Esophagus muscularis mucosa (tissue), 4 donors: ENCODE results near the gene SEC16A. TPM values are rescaled to one million over a fixed set of nuclear protein-coding genes. Genes with fewer than 3 reads are reported as not detected.

Experiments used
- DNase-seq: peaks from one replicate; pipeline ENCODE4 v3.0.0-alpha.2; 2017; ENCODE audit errors: extremely low spot score
- H3K27ac ChIP-seq, 4 donors: fragments of 200-600 bp; sonication (generic); replicated peaks in 1 of 4; 1 replicate in 3 of 4; 2 replicates in 1 of 4; pipeline ENCODE4 v1.5.1; 2016 to 2019; ENCODE audit warnings: mild to moderate bottlenecking in 1 of 4
- H3K27me3 ChIP-seq, 4 donors: fragments of 200-600 bp; sonication (generic); one replicate each; pipeline versions ENCODE4 v1.5.1 to v1.6.0; 2016 to 2019
- H3K36me3 ChIP-seq, 4 donors: fragments of 200-600 bp; sonication (generic); one replicate each; pipeline ENCODE4 v1.5.1; 2016 to 2019
- H3K4me1 ChIP-seq, 4 donors: fragments of 200-600 bp; sonication (generic); one replicate each; pipeline ENCODE4 v1.5.1; 2016 to 2019
- H3K4me3 ChIP-seq, 4 donors: fragments of 200-600 bp; sonication (generic); 1 replicate in 2 of 4; 2 replicates in 2 of 4; pipeline ENCODE4 v1.5.1; 2016 to 2019; ENCODE audit warnings: mild to moderate bottlenecking in 4 of 4, moderate library complexity in 1 of 4
- H3K9me3 ChIP-seq, 4 donors: fragments of 200-600 bp; sonication (generic); 1 replicate in 3 of 4; 2 replicates in 1 of 4; pipeline ENCODE4 v1.5.1; 2016 to 2019
- EP300 ChIP-seq: sonication (generic); formaldehyde crosslinking; IDR thresholded peaks from one replicate; pipeline ENCODE4 v1.6.1; 2017; ENCODE audit warnings: antibody characterized with exemption
- POLR2A ChIP-seq: fragments of 450-650 bp; IDR thresholded peaks from one replicate; pipeline ENCODE4 v1.6.1; 2017; ENCODE audit warnings: antibody characterized with exemption, moderate library complexity, mild to moderate bottlenecking, low read depth
- POLR2AphosphoS5 ChIP-seq, 2 donors: sonication (generic); formaldehyde crosslinking; IDR thresholded peaks; one replicate each; pipeline ENCODE4 v1.6.1; 2017; ENCODE audit warnings: antibody characterized with exemption in 2 of 2
- WGBS: methylation state at CpG from one replicate; pipeline ENCODE4 v1.1.5; 2018; 5-methylcytosine and 5-hydroxymethylcytosine counted together
- intact Hi-C: fragments of 100-400 bp; cut with DNase I; formaldehyde crosslinking; loops from one replicate; pipeline ENCODE4 v1.15.1; 2023
- total RNA-seq, 4 donors: library from RNA; depleted of rRNA; stranded (reverse); fragments of >200 nt; gene quantifications; one replicate each; pipeline versions ENCODE4 v1.1.0 to v1.2.1, GENCODE V29; 2016
- TF ChIP-seq, protein P1 (sequence below), 3 experiments: fragments of 200-600 bp in 2 of 3; fragments of 450-650 bp in 1 of 3; sonication (generic) in 2 of 3; IDR thresholded peaks; one replicate each; pipeline ENCODE4 v1.5.1; 2017 to 2019; ENCODE audit warnings: antibody characterized with exemption in 3 of 3, mild to moderate bottlenecking in 2 of 3, moderate library complexity in 1 of 3

Gene SEC16A
- total RNA-seq, 4 donors from 2014 or later = 43.2 to 62.3 (median 51.3) TPM

DNA sequence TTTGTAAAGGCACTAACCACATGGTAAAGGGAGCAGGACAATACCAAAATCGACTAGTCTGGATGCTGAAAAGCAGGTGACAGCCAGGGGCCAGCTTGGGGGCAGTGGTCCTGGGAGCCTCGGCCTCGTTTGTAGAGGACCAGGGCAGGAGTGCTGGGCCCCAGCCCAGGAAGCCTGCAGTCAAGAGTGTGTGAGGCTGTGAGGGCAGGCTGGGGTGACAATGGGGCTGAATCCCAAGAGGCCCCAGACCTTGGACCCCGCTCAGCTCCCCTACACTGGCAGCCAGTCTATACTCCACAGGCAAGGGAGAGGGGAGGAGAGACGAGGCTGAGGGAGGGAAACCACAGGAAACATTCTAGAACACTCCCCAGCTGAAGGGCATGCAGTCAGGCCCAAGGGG is 40.6 kb downstream of the SEC16A start:
- Histone ChIP-seq H3K4me1 (peaks cover 22 to 31% (median 27%) of the 10 kb centered on the region in 4 donors), H3K27me3 (no peaks in the 10 kb centered on the region), H3K36me3 (peaks cover 51 to 69% (median 68%) of the 10 kb centered on the region in 4 donors), H3K4me3 (no peak overlapping the region), H3K9me3 (no peaks in the 10 kb centered on the region), H3K27ac (no peak overlapping the region)
- 91% methylated on average over 5 of the region's 5 CpGs for WGBS
- DNase-seq = no peak
- intact Hi-C loops = no loop called here
- TF ChIP-seq EP300 (no peak), POLR2A (no peak), POLR2AphosphoS5 (IDR thresholded peaks at IDR 0.05) (no peak)
- TF ChIP-seq, protein P1, sequence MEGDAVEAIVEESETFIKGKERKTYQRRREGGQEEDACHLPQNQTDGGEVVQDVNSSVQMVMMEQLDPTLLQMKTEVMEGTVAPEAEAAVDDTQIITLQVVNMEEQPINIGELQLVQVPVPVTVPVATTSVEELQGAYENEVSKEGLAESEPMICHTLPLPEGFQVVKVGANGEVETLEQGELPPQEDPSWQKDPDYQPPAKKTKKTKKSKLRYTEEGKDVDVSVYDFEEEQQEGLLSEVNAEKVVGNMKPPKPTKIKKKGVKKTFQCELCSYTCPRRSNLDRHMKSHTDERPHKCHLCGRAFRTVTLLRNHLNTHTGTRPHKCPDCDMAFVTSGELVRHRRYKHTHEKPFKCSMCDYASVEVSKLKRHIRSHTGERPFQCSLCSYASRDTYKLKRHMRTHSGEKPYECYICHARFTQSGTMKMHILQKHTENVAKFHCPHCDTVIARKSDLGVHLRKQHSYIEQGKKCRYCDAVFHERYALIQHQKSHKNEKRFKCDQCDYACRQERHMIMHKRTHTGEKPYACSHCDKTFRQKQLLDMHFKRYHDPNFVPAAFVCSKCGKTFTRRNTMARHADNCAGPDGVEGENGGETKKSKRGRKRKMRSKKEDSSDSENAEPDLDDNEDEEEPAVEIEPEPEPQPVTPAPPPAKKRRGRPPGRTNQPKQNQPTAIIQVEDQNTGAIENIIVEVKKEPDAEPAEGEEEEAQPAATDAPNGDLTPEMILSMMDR (IDR thresholded peaks at IDR 0.05) = no peak

DNA sequence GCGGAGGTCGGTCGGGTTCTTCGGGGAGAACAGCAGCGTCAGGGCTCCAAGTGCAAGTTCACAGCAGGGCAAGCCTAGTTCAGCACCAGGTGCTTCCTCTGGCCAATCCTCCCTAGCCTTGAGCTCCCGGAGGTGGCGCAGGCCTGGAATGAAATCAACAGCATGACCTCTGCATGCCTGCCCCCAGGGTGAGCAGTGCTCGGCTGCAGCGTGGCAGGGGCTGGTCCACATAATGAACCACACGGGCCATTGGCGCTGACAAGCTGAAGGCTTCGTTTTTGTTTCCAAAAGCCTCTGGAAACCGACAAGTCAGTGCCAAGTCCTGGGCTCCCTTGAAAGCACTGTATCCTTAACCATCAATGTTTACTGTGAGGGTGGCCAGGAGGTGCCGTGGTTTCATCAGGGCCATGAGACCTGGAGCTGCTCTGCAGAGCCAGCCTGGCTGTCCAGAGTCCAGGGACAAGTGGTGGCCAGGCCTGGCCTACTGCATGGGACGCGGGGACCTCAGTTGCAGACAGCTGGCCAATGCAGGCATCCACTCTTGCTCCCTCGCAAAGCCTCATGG is 41.1 kb downstream of the SEC16A start:
- intact Hi-C loops = no loop called here
- H3K4me1 ChIP-seq = peaks cover 27 to 36% (median 32%) of the 10 kb centered on the region in 4 donors
- H3K27ac ChIP-seq = no peak overlapping the region
- no peak overlapping the region for H3K4me3 ChIP-seq
- no peaks in the 10 kb centered on the region for H3K27me3 ChIP-seq
- TF ChIP-seq POLR2AphosphoS5 (IDR thresholded peaks at IDR 0.05) = no peak
- no peak for TF ChIP-seq POLR2A
- TF ChIP-seq, protein P1 (IDR thresholded peaks at IDR 0.05) = no peak
- no peak for TF ChIP-seq EP300
- H3K9me3 ChIP-seq = no peaks in the 10 kb centered on the region
- H3K36me3 ChIP-seq = peaks cover 46 to 68% (median 64%) of the 10 kb centered on the region in 4 donors
- no peak for DNase-seq
- WGBS = 85% methylated on average over 15 of the region's 17 CpGs

DNA sequence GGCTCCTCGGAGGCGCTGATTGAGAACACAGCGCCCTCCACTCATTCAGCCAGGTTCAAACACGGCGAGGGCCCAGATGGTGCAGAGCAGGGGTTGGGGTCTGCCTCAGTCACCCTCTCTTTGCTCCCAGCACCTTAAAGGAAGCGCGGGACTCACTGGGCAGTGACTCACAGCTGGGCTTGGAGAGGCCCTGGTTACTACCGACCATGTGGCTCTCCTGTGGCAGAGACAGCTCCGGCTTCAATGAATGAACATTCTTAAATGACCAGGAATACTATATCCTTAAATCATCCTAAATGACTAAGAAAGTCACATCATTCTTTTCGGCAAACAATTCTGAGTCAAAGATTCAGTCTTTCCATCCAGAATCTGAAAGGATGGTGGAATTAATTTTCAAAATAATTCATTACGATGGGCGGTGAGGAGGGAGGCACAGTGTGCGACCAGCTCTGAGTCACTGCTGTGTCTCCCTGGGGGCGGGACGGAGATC is 41.6 kb downstream of the SEC16A start:
- no peak overlapping the region for H3K4me3 ChIP-seq
- WGBS = 91% methylated on average over 11 of the region's 15 CpGs
- H3K9me3 ChIP-seq = no peaks in the 10 kb centered on the region
- peak overlapping the region in 1 of 4 donors; percentile 86 for H3K27ac ChIP-seq
- TF ChIP-seq EP300 (no peak), POLR2A (no peak), POLR2AphosphoS5 (IDR thresholded peaks at IDR 0.05) (no peak)
- TF ChIP-seq, protein P1 (IDR thresholded peaks at IDR 0.05) = no peak
- DNase-seq = no peak
- no peaks in the 10 kb centered on the region for H3K27me3 ChIP-seq
- peaks cover 33 to 41% (median 38%) of the 10 kb centered on the region in 4 donors for H3K4me1 ChIP-seq
- peaks cover 40 to 68% (median 63%) of the 10 kb centered on the region in 4 donors for H3K36me3 ChIP-seq
- intact Hi-C loops = no loop called here

DNA sequence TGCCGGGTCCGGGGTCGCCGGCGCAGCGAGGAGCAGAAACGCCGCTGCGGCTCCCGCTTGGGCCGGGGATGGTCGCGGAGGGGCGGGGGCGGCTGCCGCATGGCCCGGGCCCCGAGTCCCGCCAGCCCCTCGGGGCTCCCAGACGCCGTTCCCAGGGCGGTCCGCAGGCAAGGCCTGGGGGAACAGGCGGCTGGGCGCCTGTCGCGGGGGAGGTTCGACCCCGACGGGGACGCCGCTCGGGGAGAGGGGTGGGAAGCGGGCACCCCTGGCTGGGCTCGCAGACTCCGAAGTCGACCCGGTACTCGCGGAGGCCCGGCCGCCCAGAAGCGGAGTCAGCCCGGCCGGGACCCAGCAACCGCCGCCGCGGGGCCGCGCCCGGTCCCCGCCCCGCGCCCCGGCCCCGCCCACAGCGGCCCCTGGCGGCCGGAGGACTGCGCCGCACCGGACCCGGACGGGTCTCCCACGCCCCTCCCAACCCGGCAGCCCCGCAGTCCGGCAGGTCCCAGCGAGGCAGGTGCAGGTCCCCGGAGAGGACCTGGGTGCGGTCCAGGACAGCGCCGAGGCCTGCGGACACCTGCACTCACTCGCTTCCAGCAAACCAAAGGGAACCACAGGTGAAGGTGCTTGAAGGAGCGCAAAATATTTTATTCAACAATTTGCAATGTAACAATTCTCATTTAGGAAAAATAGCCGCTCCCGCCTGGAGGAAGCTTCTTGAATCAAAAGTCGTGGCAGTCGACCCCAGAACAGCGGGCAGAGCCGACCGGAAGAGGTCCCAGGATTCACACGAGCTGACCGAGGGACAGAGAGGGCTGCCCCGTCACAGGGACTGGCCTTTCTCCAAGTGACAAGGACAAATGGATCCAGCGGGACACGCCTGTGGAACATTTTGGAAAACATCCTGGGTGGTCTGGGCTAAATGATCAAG is 43.1 kb downstream of the SEC16A start, which contains the start of gene INPP5E:
Gene INPP5E, minus strand, starts transcription at position 365 of the 928 bp plus-strand sequence. CDS start 426 bp downstream, outside the sequence.
- no peaks in the 10 kb centered on the region for H3K27me3 ChIP-seq
- WGBS = 7% methylated on average over 13 of the region's 90 CpGs
- H3K27ac ChIP-seq = peak within 1 kb of the TSS; percentile 80 to 86 (median 80)
- peaks cover 33 to 54% (median 41%) of the 10 kb centered on the region in 4 donors for H3K4me1 ChIP-seq
- no peak for DNase-seq
- no peaks in the 10 kb centered on the region for H3K9me3 ChIP-seq
- H3K36me3 ChIP-seq = peaks cover 28 to 68% (median 57%) of the 10 kb centered on the region in 4 donors
- TF ChIP-seq, protein P1 (IDR thresholded peaks at IDR 0.05) = peak; percentile 67 to 90 (median 80)
- TF ChIP-seq POLR2AphosphoS5 (IDR thresholded peaks at IDR 0.05) (peak in 1 of 2 donors; percentile 52), EP300 (no peak), POLR2A (no peak)
- intact Hi-C loops = loop anchor here (5.0 kb wide), 1 partner anchor 38 kb away; no protein-coding TSS in a partner anchor
- H3K4me3 ChIP-seq = peak within 1 kb of the TSS; percentile 78 to 99 (median 92)
